ENCODE results near the gene SEC24D.

SEC24D gene

DNA sequence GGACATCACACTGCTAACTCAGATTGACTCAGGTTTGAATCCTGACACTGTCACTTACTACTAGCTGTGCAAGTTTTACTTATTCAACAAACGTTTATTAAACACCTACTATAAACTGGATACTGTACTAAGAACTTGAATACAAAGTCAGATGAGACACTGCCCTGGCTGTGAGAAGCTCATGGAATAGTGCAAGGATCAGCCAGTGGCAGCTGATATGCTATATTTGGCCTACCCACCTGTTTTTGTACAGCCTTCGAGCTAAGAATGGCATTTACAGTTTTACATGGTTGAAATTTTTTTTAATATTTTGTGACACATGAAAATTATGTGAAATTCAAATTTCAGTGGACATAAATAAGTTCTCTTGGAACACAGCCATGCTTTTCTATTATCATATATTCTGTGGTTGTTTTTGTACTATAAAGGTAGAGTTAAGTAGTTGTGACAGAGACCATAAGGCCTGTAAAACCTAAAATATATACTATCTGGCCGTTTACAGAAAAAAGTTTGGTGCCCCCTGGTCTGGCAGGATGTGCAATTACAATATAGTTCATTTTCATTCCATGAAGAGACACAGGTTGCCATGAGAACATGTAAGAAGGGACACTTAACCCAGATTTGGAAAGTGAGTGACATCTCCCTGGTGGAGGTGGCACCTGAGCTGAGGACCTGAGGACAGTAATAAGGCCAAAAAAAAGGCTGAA is 3.4 kb upstream of the SEC24D start:
- DNase-seq = no peak

DNA sequence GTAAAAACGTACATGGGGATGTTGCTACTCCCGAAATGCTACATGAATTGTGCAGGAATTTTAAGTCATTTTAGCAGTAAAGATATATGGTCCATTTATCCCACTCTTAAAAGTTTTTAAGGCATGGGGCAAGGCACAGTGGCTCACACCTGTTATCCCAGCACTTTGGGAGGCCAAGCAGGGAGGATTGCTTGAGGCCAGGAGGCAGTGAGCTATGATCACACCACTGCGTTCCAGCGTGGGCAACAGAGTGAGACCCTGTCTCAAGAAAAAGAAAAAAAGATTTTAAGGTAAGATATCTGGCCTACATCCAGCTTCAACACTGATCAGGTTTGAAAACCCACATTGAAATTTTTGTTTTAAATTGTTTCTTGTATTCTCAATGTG is 1.2 kb upstream of the SEC24D start:
- DNase-seq = no peak

DNA sequence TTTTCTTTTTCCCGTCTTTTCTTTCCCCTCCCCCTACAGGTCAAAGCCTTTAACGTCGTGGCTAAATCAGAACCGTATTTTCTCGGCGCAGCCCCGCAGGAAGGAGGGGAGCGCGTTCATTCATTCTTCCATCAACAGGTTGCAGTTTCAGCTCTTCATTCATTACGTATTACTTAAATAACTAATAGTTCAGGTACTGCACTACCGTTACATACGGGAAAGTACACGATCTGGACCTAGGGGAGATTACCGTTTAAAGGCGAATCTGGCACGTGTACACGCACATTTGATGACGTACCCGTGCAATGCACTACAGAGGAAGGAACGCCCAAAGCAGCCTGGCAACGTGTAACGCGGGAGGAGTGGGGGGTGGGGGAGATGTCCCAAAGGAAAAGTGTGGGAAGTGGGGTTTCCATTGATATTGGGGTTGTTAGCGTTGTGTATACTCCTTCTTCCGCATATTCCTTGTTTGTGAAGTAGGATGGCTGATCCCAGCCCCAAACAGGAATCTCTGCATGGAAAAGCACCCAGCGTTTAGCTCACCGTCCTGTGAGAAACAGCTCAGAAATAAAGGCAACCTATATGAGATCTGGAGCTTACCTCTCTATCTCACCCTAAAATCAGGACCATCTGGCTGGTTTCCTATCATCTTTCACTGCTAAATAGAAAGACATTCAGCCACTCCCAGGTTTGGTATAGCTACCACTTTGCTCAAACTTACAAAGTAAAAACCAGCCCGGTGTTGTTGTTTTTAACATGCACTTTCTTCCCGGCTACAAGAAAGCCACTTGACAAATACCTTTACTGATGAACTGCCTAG is 585 bp upstream of the SEC24D start:
- DNase-seq = peak; percentile 71 to 73

DNA sequence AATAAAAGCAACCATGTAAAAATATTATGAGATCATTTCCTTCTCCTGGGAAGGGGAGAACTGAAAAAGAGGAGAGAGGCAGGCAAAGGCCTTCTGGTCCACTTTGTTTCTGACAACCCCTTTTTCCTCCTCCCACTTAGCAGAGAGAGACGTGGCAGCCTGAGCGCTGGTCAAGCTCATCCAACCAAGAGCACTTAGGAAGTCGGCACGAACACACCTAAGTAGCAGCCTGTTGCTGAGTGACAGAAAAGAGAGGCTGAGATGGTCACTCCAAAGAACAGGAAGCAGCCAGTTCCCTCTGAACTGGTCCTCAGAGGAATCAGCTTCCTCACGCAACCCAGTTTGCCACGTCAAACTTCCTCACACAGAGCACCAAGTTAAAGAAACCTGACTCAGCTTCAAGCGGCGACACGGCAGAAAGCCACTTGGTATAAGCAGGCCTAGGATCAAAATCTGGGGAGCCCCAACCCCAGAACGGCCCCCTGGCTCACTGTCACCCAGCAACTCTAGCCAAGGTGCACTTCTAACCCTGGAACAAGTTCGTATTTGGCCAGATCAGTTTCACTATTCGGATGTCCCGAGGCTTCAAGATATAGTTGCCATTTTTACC is 861 bp downstream of the SEC24D start:
- DNase-seq = peak; percentile 52 to 64

DNA sequence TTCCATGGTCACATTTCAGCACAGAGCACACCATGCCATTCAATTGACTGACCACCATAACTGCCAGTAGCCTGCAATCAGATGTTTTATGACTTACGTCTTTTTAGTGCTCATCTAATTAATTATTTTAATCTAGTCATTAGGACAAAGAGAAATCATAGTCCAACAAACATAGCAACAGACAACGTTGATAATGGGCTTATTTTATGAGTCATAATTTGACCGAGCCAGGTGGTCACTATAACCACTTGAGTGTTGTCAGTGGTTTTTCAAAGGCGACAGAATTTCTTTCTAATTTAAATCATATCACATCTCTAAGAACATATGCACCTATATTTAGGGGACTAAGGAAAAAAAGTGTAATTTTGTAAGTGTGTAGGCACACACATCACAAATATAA is 1.9 kb downstream of the SEC24D start:
- DNase-seq = no peak

DNA sequence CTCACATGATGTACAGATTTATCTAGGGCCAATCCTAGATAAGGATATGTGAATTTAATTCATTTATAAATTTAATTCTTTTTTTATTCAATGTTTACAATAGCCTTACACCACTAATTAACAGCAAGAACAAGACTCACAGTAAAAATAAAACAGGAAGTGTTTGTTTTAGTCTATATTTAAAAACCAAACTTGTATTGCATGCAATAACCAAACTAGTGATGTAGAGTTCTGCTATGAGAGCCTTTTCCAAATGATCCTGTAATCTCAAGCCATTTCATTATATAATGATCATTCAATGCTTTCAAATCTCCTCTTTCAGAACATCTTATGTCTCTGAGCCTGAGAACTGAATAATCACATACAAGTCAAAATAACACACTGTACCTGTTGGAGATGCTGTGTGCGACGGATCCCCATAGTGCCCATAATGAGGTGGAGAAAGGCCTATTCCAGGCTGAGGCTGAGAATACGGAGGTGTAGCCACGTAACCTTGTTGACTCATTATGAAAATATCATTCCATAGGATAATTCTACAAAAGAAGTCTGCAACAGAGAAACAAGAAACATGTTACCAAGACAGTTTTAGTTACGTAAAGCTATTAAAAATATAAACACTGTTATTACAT is 2.6 kb downstream of the SEC24D start:
- no peak for DNase-seq

DNA sequence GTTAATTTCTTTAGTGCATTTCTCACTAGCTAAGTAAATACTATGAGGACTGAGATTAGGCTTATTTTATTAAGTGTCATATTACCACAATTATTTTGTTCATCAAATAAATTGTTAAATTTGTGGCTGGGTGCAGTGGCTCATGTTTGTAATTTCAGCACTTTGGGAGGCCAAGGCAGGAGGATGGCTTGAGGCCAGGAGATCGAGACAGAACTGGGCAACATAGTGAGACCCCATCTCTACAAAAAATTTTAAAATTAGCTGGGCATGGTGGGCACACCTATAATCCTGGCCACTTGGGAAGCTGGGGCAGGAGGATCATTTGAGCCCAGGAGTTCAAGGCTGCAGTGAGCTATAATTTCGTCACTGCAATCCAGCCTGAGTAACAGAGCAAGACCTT is 6.8 kb downstream of the SEC24D start:
- no peak for DNase-seq

DNA sequence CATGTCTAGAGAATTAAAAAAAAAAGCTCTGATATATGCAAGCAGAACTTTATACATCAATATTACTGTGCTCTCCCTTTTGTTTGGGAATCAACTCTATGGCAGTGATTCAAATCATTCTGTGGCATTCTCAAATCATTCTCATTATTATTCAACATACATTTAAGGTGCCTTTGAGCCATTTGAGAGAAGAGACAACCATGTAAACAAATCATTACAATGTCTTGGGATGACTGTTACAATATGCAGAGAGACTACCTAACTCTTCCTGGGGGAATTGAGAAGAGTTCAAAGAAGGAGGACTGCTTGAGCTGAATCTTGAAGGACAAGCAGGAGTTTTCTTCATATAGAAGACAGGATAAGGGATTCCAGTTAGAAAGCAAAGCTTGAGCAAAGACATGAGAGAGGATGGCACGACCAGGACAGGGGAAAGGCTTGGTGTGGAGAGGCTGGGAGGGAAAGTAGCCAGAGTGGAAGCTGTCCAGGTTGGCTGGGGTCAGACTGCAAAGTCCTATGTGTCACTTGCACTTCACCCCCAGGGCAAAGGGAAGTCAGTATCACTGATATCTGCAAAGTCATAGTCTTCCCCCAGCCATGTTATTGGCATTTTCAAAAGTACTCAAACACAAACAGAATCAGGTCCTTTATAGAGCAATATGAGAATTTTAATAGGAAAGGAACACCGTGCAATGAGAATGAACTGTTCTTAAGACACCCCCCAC is 9.0 kb downstream of the SEC24D start:
- no peak for DNase-seq

DNA sequence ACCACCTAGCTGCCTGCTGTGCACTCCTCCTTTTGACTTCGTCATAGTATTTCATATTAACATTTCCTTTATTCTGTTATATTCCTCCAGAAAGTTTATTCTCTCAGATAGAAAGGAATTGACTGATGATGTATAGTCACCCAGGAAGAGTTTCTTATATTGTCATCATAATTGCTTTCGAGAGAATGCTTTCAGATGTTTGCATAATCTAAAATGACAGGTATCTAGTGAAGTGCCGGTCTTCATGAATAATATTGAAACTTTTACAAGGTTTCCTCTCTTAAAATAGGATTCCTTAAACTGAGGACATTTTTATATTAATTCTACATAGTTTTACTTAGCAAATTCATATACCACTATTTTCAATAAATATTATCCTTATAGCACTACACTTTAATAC is 10.1 kb downstream of the SEC24D start:
- no peak for DNase-seq

DNA sequence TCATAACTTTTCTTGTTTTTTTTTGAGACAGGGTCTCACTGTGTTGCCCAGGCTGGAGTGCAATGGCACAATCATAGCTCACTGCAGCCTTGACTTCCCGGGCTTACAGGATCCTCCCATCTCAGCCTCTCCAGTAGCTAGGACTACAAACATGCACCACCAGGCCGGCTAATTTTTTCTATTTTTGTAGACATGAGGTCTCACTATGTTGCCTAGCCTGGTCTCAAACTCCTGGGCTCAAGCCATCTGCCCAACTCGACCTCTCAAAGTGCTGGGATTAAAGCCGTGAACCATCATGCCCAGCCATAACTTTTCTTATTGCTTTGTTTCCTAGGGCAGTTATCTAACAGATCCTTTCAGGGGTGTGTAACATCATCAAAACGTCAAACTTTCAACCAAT is 11.8 kb downstream of the SEC24D start:
- DNase-seq = no peak

DNA sequence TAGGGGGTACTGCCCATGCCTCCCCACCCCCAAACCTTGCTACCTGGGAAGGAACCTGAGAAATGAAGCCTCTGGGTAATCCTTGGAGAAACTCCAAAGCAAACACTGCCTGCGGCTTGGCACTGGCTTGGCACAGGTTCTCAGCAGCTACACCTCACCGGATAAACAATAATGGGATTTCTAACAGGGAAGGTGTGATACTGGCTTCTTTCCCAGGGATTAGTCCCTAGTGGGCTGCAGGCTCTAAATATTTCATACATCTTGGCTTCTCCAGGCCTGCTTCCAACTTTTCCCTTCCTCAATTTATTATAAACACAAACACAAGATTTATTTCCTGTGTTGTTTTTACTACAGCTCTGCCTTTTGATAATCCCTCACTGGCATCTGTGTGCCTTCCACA is 12.5 kb downstream of the SEC24D start:
- no peak for DNase-seq

DNA sequence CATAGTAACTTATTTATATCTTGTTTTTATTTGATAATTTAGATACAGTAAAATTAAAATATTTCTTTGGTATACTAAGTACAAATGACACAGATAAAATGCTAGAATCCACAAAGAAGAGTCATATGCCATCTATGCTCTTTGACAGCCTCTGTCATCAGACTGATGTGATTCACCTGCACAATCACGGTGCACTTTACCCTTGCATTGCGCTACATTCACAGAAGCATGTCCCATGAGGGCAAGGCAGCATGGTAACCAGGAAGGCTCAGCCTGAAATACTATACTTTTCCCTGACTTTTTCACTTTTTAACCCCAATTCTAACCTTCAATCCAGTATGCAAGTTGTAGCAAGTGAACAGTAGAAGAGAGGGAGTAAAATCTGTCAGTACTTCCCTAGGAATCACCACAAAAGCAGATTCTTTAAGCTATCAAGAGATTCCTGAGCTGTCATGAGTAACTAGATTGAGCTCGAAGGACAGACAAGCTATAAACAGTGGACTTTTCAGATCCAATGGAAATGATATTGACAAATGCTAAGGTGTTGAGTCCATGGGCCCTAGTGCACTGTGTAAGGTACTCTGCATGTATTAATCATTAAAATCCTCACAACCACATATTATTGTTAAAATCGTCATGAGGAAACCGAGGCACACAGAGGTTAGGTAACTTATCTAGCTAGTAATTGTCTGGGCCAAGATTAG is 14.2 kb downstream of the SEC24D start:
- no peak for DNase-seq

DNA sequence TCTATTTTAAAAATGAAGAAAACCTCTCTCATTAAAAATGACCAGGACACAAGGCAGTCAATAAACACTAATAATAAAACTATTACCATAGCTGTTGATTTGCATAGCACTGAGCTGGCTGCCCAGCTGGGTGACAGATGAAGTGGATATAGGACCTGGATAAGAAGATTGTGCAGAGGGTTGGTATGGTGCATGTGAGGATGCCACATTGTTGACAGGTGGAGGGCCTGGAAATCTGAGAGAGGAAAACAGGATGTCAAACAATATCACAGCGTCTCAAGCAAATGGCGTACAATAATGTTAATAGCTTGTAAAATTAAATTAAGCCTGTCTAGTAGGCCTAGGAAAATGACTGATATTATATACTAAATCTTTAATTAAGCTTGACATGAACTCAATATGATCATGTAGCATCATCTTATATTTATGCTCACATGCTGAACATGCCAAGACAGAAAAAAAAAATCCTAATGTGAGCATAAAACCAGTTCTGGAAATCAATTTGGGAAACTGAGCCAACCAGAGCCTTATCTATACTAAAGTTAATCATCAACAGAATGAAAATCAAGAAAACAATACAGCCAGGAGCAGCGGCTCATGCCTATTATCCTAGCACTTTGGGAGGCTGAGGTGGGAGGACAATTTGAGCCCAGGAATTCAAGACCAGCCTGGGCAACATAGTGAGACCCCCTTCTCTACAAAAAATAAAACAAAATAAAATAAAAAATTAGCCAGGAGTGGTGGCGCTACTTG is 18.6 kb downstream of the SEC24D start:
- no peak for DNase-seq

DNA sequence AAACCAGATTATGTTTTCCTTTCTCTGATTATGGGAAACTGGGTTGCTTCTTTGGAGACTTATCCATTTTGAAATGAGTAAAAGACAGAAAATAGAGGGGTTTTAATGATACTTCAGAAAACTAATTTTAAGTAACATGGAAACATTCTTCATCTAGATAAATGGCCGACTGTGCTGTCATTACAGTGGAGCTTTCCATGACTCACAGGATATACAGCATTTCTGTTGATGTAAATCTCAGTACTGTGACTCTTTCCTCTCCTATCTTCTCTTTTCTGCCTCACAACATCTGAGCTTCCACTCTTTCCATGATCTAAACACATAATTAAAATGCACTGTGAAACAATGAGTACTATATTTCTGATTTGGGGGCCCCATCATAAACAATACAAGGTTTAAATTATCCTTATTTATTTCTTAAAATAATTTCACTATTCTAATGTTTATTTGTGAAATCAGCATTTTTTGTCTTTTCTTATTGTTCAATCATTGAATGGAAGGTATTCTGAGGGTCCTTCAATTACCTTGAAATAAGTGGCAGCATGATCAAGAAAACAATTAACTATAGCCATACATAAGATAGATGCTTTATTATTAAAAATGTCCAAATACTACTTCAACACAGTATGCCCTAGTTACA is 19.3 kb downstream of the SEC24D start:
- no peak for DNase-seq

DNA sequence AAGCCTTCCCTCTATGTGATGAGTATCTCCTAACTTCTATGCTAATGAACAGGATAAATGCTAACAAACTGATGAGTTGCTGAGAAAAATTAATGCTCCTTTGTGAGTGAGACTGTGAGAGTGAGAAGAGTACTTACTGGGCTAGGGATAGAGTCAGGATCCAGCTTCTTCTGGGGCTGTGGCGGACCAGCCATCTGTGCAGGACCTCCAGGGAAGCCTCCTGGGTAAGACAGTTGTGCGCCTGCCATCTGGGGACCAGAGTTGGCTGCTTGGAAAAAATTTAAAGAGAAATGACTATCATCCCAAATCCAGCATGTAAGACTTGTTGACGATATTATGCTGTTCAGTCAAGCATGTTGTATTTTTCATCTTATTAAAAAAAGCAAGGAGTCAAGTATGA is 21.0 kb downstream of the SEC24D start:
- no peak for DNase-seq

DNA sequence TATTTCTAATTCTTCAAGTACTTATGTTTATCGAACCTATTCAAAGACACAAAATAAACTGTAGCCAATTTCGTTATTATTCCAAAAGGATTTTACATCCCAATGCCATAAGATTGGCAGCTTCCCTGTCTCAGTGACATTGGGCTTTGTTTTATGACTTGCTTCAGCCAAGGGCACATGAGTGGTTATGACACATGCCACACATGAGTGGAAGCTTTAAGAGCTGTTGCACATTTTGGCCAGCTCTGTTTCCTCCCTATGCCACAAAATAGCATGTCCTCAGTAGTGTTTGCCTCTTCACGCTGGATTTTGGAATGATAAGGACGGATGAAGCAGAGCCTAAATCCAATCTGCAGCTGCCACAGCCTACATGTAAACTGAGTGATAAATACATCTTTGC is 21.9 kb downstream of the SEC24D start:
- DNase-seq = no peak

DNA sequence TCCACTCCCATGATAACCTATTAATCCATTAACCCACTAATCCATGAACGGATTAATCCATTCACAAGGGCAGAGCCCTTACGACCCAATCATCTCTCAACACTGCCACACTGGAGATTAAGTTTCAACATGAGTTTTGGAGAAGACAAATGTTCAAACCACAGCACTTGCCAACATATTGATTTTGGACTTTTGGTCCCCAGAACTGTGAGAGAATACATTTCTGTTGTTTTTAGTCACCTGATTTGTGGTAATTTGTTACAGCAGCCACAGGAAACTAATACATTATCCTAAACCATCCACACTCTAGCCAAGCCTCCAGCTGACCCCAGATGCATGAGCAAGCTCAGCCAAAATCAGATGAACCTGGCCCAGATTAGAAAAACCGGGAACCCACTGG is 22.4 kb downstream of the SEC24D start:
- no peak for DNase-seq

DNA sequence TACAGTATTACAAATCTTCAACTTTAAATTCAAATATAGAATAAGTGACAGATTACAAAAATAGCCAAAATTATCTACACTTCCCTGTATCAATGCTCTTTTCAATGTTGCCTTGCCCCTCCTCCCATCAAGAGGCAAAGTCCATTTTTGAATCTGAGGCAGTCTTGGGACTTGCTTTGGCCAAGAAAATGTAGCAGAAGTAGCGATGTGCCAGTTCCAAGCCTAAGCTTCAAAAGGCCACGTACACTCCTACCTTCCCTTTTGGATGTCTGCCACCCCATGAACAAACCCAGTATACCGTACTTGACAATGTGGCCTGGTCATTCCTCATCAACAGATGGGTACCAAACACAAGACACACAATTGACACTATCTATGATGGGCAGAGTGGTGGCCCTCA is 24.1 kb downstream of the SEC24D start:
- DNase-seq = no peak

DNA sequence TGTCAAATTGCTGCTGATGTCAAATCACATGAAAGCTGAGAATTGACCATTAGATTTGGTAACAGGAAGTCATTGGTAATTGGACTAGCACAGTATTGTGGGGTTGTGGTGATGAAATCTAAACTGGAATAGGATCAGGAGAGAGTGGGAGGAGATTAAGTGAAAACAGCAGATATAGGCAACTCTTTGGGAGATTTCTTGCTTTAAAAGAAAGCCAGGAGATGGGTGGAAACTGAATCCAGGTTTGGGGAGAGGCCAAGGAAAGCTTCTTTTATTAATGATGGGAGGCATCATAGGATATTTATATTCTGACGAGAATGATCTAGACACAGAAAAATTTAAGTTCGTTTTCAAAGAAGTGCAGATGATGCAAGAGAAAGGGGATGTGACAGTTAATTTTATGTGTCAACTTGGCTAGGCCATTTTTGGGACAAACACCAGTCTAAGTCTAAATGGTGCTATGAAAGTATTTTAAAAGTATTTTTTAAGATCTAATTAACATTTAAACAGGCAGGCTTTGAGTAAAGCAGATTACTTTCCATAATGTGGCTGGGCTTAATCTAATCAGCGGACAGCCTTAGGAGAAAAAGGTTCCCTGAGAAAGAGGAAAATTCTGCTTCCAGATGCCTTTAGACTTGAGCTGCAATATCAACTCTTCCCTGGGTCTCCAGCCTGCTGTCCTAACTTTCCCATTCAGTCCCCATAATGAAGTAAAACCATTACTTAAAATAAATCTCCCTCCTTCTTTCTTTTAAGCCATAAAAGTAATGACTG is 24.7 kb downstream of the SEC24D start:
- no peak for DNase-seq

DNA sequence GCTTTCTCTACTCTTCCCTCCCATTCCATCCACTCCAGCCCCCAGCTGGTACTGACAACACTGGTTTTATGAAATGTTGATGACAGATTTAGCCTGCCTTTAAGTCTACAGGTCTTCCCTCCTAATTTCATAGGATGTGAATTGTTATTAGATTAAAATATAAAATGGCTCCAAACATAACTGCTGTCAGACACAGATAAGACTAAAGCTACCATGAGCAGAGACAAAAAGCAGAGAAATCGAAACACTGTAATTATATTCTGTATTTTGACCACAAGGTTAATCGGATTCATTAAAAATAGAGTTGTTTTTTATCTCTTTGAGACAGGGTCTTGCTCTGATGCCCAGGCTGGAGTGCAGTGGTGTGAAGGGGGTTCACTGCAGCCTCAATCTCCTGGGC is 28.3 kb downstream of the SEC24D start:
- no peak for DNase-seq
